ENCODE data around the gene KRT5.

KRT5 gene

GRCh38 chr12:52539821-52540173 lies 19.6 kb upstream of the KRT5 start:
- no peaks in the 10 kb centered on the region for H3K9me2 ChIP-seq (replicated peaks; ENCODE audit: low read depth, low read length)
- no peak for TF ChIP-seq CTCF (conservative IDR thresholded peaks at IDR 0.05; ENCODE audit: low read length)
- TF ChIP-seq EZH2phosphoT487 (IDR thresholded peaks at IDR 0.05; ENCODE audit: borderline replicate concordance) = no peak
- no peaks in the 10 kb centered on the region for H4K20me1 ChIP-seq (ENCODE audit: insufficient read depth, low read length, poor library complexity, severe bottlenecking)
- H3K4me3 ChIP-seq (ENCODE audit: low read length, poor library complexity, severe bottlenecking) = no peak overlapping the region
- no peaks in the 10 kb centered on the region for H3K79me2 ChIP-seq (ENCODE audit: insufficient read depth, low read length)
- no peaks in the 10 kb centered on the region for H3K27me3 ChIP-seq (ENCODE audit: insufficient read depth, low read length, poor library complexity, severe bottlenecking)
- no peaks in the 10 kb centered on the region for H3K36me3 ChIP-seq (ENCODE audit: insufficient read depth, low read length)
- H3F3A ChIP-seq (ENCODE audit: low read depth) = no peaks in the 10 kb centered on the region
- no peak overlapping the region for H3K4me2 ChIP-seq (ENCODE audit: low read depth, low read length, poor library complexity, severe bottlenecking)
- no peaks in the 10 kb centered on the region for H3K9me3 ChIP-seq (ENCODE audit: insufficient read depth, low read depth, low read length)
- no peak overlapping the region for H2AFZ ChIP-seq (ENCODE audit: low read length)
- no peaks in the 10 kb centered on the region for H3K4me1 ChIP-seq (ENCODE audit: insufficient read depth, low read length, poor library complexity, severe bottlenecking)
- H3K9ac ChIP-seq (ENCODE audit: low read depth, low read length, poor library complexity, severe bottlenecking) = no peak overlapping the region

GRCh38 chr12:52539083-52539820 lies 19.1 kb upstream of the KRT5 start:
- Histone ChIP-seq H3K4me1 (ENCODE audit: insufficient read depth, low read length, poor library complexity, severe bottlenecking) (no peaks in the 10 kb centered on the region), H3K4me2 (ENCODE audit: low read depth, low read length, poor library complexity, severe bottlenecking) (no peak overlapping the region), H3K9ac (ENCODE audit: low read depth, low read length, poor library complexity, severe bottlenecking) (no peak overlapping the region), H3K79me2 (ENCODE audit: insufficient read depth, low read length) (no peaks in the 10 kb centered on the region), H3F3A (ENCODE audit: low read depth) (no peaks in the 10 kb centered on the region), H2AFZ (ENCODE audit: low read length) (no peak overlapping the region), H4K20me1 (ENCODE audit: insufficient read depth, low read length, poor library complexity, severe bottlenecking) (no peaks in the 10 kb centered on the region), H3K36me3 (ENCODE audit: insufficient read depth, low read length) (no peaks in the 10 kb centered on the region), H3K9me2 (replicated peaks; ENCODE audit: low read depth, low read length) (no peaks in the 10 kb centered on the region), H3K27me3 (ENCODE audit: insufficient read depth, low read length, poor library complexity, severe bottlenecking) (no peaks in the 10 kb centered on the region), H3K4me3 (ENCODE audit: low read length, poor library complexity, severe bottlenecking) (no peak overlapping the region), H3K9me3 (ENCODE audit: insufficient read depth, low read depth, low read length) (no peaks in the 10 kb centered on the region)
- TF ChIP-seq EZH2phosphoT487 (IDR thresholded peaks at IDR 0.05; ENCODE audit: borderline replicate concordance) (no peak), CTCF (conservative IDR thresholded peaks at IDR 0.05; ENCODE audit: low read length) (no peak)

GRCh38 chr12:52537101-52537500 lies 16.9 kb upstream of the KRT5 start:
- Histone ChIP-seq H4K20me1 (ENCODE audit: insufficient read depth, low read length, poor library complexity, severe bottlenecking) (no peaks in the 10 kb centered on the region), H3K27me3 (ENCODE audit: insufficient read depth, low read length, poor library complexity, severe bottlenecking) (no peaks in the 10 kb centered on the region), H3K4me3 (ENCODE audit: low read length, poor library complexity, severe bottlenecking) (no peak overlapping the region), H3K79me2 (ENCODE audit: insufficient read depth, low read length) (no peaks in the 10 kb centered on the region), H3K9me2 (replicated peaks; ENCODE audit: low read depth, low read length) (no peaks in the 10 kb centered on the region), H3K4me1 (ENCODE audit: insufficient read depth, low read length, poor library complexity, severe bottlenecking) (no peaks in the 10 kb centered on the region), H3K36me3 (ENCODE audit: insufficient read depth, low read length) (no peaks in the 10 kb centered on the region), H3K4me2 (ENCODE audit: low read depth, low read length, poor library complexity, severe bottlenecking) (no peak overlapping the region), H3K9ac (ENCODE audit: low read depth, low read length, poor library complexity, severe bottlenecking) (no peak overlapping the region), H3F3A (ENCODE audit: low read depth) (no peaks in the 10 kb centered on the region), H3K9me3 (ENCODE audit: insufficient read depth, low read depth, low read length) (no peaks in the 10 kb centered on the region), H2AFZ (ENCODE audit: low read length) (no peak overlapping the region)
- no peak for TF ChIP-seq CTCF (conservative IDR thresholded peaks at IDR 0.05; ENCODE audit: low read length)
- no peak for TF ChIP-seq EZH2phosphoT487 (IDR thresholded peaks at IDR 0.05; ENCODE audit: borderline replicate concordance)

All from Loucy (cell line).